BJ (cell line): ENCODE measurements around the gene DNAH9. TPM values are rescaled to one million over a fixed set of nuclear protein-coding genes. Genes with fewer than 3 reads are reported as not detected.
A peak's percentile ranks its signal among the peaks of the same experiment; 100 is the strongest.
"Not testable (repeated sequence)": the region's sequence is repeated elsewhere in the genome, so short reads cannot be mapped to it uniquely, and the experiment has no call there.

Experiments used
- CTCF ChIA-PET: fragments of 350-600 bp; formaldehyde crosslinking; extraction: SDS; loops from one replicate; lab custom pipeline; 2021; ENCODE audit warnings: antibody characterized with exemption, inconsistent platforms; lab: Yijun Ruan, JAX
- POLR2A ChIA-PET: fragments of 300-600 bp; sonication (Branson Sonifier 250); formaldehyde crosslinking; extraction: SDS; loops from one replicate; lab custom pipeline; 2021; ENCODE audit warnings: antibody characterized with exemption; lab: Charles Lee
- DNase-seq: peaks from one replicate; pipeline ENCODE4 v3.0.0-alpha.2; 2011; ENCODE audit warnings: low read depth
- H3K27me3 ChIP-seq: 2 replicates; pipeline ENCODE4 v1.6.0; 2011; ENCODE audit warnings: low read length; ENCODE audit not compliant: control insufficient read depth, insufficient read depth
- H3K36me3 ChIP-seq: 2 replicates; pipeline ENCODE4 v1.5.1; 2011; ENCODE audit warnings: low read length; ENCODE audit not compliant: control insufficient read depth, insufficient read depth
- H3K4me3 ChIP-seq: 2 replicates; pipeline ENCODE4 v1.5.1; 2011; ENCODE audit warnings: low read depth, mild to moderate bottlenecking, control low read depth, low read length
- CTCF ChIP-seq: IDR thresholded peaks from 2 replicates; pipeline ENCODE4 v1.5.1; 2011; ENCODE audit warnings: low read depth, mild to moderate bottlenecking, control low read depth, inconsistent platforms, low read length, moderate library complexity; ENCODE audit not compliant: insufficient read depth
- polyA plus RNA-seq: library from polyadenylated mRNA; depleted of rRNA; stranded (reverse); fragments of >200 nt; gene quantifications from 2 replicates; pipeline ENCODE4 v1.2.3, GENCODE V29; 2011

Gene DNAH9
- polyA plus RNA-seq, 1 experiment: not detected

DNA sequence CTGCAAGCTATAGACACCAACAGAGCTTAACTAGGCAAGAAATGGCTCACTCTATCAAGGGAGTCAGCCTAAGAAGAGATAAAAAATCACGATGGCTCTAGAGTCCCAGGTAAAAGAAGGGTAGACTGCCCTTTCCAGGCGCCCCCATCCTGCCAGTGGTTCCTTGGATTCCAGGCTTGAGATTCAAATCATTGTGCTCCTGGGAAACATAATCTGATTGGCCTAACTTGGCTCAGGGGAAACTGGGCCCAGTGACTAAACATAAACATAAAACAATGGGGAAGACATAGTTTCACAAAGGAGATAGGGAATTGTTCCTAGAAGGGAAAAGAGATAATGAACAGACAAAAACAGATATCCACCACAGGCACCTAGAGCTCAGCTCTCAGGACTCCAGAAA, 342.6 kb downstream of the DNAH9 start:
- H3K4me3 ChIP-seq: no peak overlapping the region
- ChIA-PET POLR2A (no interaction called here), CTCF (no interaction called here)
- no peak for DNase-seq
- no peaks in the 10 kb centered on the region for H3K27me3 ChIP-seq
- no peaks in the 10 kb centered on the region for H3K36me3 ChIP-seq
- TF ChIP-seq CTCF: no peak

- CTCF ChIA-PET, POLR2A ChIA-PET, H3K36me3 ChIP-seq, DNase-seq, H3K4me3 ChIP-seq, H3K27me3 ChIP-seq: not testable (repeated sequence)
Observed at GRCh38 chr17:11943086-11943485, 344.8 kb downstream of the DNAH9 start.

DNA sequence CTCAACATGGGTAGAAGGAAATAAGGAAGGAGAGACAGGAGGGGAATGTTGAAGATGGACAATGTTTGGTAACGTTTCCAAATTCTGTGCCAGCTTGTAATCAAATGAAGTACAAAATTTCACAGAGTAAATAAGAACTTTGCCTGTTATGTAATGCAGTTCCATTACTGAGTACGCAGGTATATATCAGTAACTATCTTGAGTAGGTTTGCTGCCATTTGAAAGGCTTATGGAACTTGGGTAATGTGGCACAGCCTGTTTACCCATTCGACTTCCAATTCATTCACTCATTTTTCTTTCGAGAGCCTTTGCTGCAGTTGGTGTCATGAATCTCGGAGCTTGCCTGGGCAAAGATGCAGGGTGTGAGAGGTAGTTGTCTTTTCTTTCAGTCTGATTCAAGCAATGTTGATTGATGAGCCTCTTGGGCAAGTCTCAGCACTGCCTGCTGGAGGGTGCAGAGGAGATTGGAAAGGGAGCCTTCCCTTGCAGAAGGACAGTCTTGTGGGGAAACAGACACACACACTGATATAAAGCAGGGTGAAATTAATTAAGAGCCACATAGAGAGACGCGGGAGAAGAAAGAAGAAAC, 345.6 kb downstream of the DNAH9 start:
- POLR2A ChIA-PET: no interaction called here
- no peak for TF ChIP-seq CTCF

DNA sequence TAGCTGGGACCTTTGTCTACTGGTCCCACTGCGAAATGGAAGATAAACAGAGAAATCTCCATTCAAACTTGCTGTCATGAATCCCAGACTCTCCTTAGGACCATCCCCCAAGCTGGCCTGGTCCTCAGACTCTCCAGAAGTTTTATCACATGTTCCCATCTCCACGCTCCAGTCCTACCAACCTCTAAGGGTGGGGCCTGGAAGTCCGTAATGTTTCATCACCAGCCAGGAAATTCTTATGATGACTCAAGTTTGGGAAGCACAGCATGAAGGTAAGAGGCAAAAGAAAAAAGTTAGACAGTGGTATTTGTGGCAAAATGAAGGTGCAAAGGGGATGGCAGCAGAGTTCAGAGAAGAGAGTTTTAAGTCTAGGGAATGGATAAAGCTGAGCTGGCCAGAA, 346.3 kb downstream of the DNAH9 start:
- H3K27me3 ChIP-seq: no peaks in the 10 kb centered on the region
- POLR2A ChIA-PET: no interaction called here
- H3K4me3 ChIP-seq: no peak overlapping the region
- CTCF ChIA-PET: no interaction called here
- DNase-seq: no peak
- TF ChIP-seq CTCF: no peak
- no peaks in the 10 kb centered on the region for H3K36me3 ChIP-seq

More for the DNA sequence above, 345.6 kb downstream of the DNAH9 start:
- Histone ChIP-seq H3K27me3 (no peaks in the 10 kb centered on the region), H3K36me3 (no peaks in the 10 kb centered on the region), H3K4me3 (no peak overlapping the region)
- no peak for DNase-seq
- CTCF ChIA-PET: no interaction called here

- Histone ChIP-seq H3K4me3 (no peak overlapping the region), H3K36me3 (no peaks in the 10 kb centered on the region), H3K27me3 (no peaks in the 10 kb centered on the region)
- POLR2A ChIA-PET: no interaction called here
- CTCF ChIA-PET: interaction anchor here (1.2 kb wide), 1 partner anchor 18 kb away, joined by 3 read pairs; no protein-coding TSS in a partner anchor
- no peak for TF ChIP-seq CTCF
- peak; percentile 13 for DNase-seq
Observed at GRCh38 chr17:11948789-11949188, 350.5 kb downstream of the DNAH9 start.

DNA sequence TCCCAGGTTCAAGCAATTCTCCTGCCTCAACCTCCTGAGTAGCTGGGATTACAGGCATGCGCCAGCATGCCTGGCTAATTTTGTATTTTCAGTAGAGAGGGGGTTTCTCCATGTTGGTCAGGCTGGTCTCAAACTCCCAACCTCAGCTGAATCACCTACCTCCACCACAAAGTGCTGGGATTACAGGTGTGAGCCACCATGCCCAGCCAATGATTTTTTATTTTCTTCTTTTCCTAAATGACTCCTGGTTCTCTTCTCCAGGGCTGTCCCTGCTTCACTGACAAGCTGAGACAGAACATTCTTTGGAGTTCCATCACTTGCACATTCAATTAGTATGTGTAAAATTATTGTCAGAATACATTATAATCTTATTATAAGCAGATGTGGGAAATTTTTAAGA, 351.3 kb downstream of the DNAH9 start:
- DNase-seq, POLR2A ChIA-PET, H3K27me3 ChIP-seq, H3K4me3 ChIP-seq, H3K36me3 ChIP-seq: not testable (repeated sequence)
- CTCF ChIA-PET: interaction anchor here (0.6 kb wide), 1 partner anchor 676 kb away, joined by 3 read pairs; no protein-coding TSS in a partner anchor
